NCI-H2107 treated with DMSO at 0.1 percent for 48 hours (cell line): ENCODE data around the gene RASAL2.
A peak's percentile ranks its signal among the peaks of the same experiment; 100 is the strongest.
"Not testable (repeated sequence)": the region's sequence is repeated elsewhere in the genome, so short reads cannot be mapped to it uniquely, and the experiment has no call there.

ENCODE experiments used
- DNase-seq: peaks from one replicate; lab custom pipeline; 2025; ENCODE audit not compliant: unreplicated experiment; lab: John Stamatoyannopoulos, UW

Gene RASAL2

GRCh38 chr1:178371235-178371634, 277.3 kb downstream of the RASAL2 start:
- DNase-seq: no peak

GRCh38 chr1:178371933-178372388, 278.1 kb downstream of the RASAL2 start:
- DNase-seq: no peak

GRCh38 chr1:178374016-178374415, 280.1 kb downstream of the RASAL2 start:
- DNase-seq: no peak

GRCh38 chr1:178376008-178376407, 282.1 kb downstream of the RASAL2 start:
- no peak for DNase-seq

GRCh38 chr1:178379807-178380206, 285.9 kb downstream of the RASAL2 start:
- no peak for DNase-seq

GRCh38 chr1:178382372-178382771, 288.5 kb downstream of the RASAL2 start:
- DNase-seq: no peak

GRCh38 chr1:178385662-178386061, 291.8 kb downstream of the RASAL2 start:
- DNase-seq: no peak

GRCh38 chr1:178388418-178389145, 294.7 kb downstream of the RASAL2 start:
- DNase-seq: no peak

- DNase-seq: no peak
These were observed 295.5 kb downstream of the RASAL2 start for GRCh38 chr1:178389441-178389840.

GRCh38 chr1:178390280-178390679, 296.4 kb downstream of the RASAL2 start:
- DNase-seq: not testable (repeated sequence)

GRCh38 chr1:178393370-178393769, 299.5 kb downstream of the RASAL2 start:
- peak; percentile 21 for DNase-seq

- DNase-seq: no peak
These were observed 302.9 kb downstream of the RASAL2 start for GRCh38 chr1:178396789-178397188.

GRCh38 chr1:178397678-178398077, 303.8 kb downstream of the RASAL2 start:
- no peak for DNase-seq

- no peak for DNase-seq
These were observed 305.3 kb downstream of the RASAL2 start for GRCh38 chr1:178399177-178399728.

- DNase-seq: no peak
These were observed 311.2 kb downstream of the RASAL2 start for GRCh38 chr1:178405137-178405536.

- no peak for DNase-seq
These were observed 313.3 kb downstream of the RASAL2 start for GRCh38 chr1:178407215-178407614.

- DNase-seq: peak; percentile 8
These were observed 313.8 kb downstream of the RASAL2 start for GRCh38 chr1:178407655-178408054.

GRCh38 chr1:178408871-178409270, 315.0 kb downstream of the RASAL2 start:
- DNase-seq: no peak

GRCh38 chr1:178409541-178409940, 315.6 kb downstream of the RASAL2 start:
- no peak for DNase-seq

- DNase-seq: no peak
These were observed 318.0 kb downstream of the RASAL2 start for GRCh38 chr1:178411756-178412399.

- DNase-seq: no peak
These were observed 318.5 kb downstream of the RASAL2 start for GRCh38 chr1:178412400-178412770.

GRCh38 chr1:178417858-178418257, 324.0 kb downstream of the RASAL2 start:
- no peak for DNase-seq
